C4-2B (cell line): ENCODE results near the gene GIMAP2.

Experiments used
- CTCF ChIP-seq: fragments of 450-650 bp; conservative IDR thresholded peaks from 2 replicates; pipeline ENCODE4 v1.5.1; 2017; ENCODE audit warnings: mild to moderate bottlenecking
- ZFX ChIP-seq: fragments of 450-650 bp; IDR thresholded peaks from 2 replicates; pipeline ENCODE4 v1.6.1; 2017

DNA sequence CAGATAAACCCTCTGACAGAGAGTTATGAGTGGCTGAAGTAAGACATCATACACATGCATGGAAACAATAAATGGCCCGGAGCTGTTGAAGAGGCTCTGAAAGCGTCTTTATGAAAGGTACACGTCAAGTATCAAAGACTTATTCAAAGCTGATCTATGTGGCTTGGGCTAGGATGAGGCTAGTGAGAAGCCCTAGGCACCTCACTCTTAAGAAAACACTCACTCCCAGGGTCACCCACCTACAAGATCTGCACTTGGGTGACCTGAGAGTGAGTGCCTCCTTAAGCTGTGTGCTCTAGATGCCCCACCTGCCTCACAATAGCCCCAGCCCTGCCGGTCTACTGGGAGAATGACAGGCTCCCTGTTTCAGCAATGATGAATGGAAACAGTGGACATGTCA, 29.8 kb downstream of the GIMAP2 start:
- TF ChIP-seq CTCF (no peak; the same call in 1 of the 2 replicates), ZFX (no peak)
